ENCODE measurements around the gene ASCC1. TPM values are rescaled to one million over a fixed set of nuclear protein-coding genes. Genes with fewer than 3 reads are reported as not detected.

ASCC1 gene
- total RNA-seq, 1 experiment from 2014 or later = 15.7 TPM

DNA sequence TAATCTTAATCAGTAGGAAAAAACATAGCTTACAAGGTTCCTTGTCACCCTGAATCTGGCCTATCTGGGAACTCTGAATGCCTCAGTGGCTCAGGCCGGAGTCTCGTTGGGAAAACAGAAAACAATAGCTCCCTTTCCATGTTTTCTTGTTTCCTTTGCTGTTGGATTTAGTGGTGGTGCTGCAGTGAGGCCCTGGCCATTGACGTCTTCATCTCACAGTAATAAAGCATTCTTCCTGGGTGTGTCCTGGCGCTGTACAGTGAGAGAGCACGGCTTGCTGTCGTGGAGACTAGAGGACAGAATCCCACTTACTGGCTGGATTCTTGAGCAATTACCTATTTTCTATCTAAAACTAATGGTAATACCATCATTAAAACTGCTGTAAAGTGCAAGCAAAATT is 126.5 kb downstream of the ASCC1 start:
- CTCF ChIA-PET = no interaction called here
- Histone ChIP-seq H2AFZ (ENCODE audit: low read length) (no peak overlapping the region), H3K27me3 (ENCODE audit: low read length) (no peaks in the 10 kb centered on the region), H3K9ac (ENCODE audit: low read length) (no peak overlapping the region), H3K4me3 (ENCODE audit: low read length) (no peak overlapping the region), H3K9me3 (ENCODE audit: low read length) (no peaks in the 10 kb centered on the region), H3K9me2 (replicated peaks; ENCODE audit: low read length) (no peaks in the 10 kb centered on the region), H4K20me1 (ENCODE audit: low read length) (no peaks in the 10 kb centered on the region), H3K27ac (ENCODE audit: low read length) (no peak overlapping the region), H3K4me2 (ENCODE audit: low read length) (no peak overlapping the region), H3K36me3 (ENCODE audit: low read depth, low read length) (no peaks in the 10 kb centered on the region), H3K79me2 (ENCODE audit: low read length) (no peaks in the 10 kb centered on the region), H3F3A (ENCODE audit: low read length, unreplicated experiment) (no peaks in the 10 kb centered on the region), H3K4me1 (ENCODE audit: insufficient read depth, low read length) (no peaks in the 10 kb centered on the region)
- ATAC-seq (no peak), DNase-seq (no peak)
- POLR2A ChIA-PET (ENCODE audit: unreplicated experiment) = no interaction called here
- TF ChIP-seq EZH2phosphoT487 (IDR thresholded peaks at IDR 0.05; ENCODE audit: borderline replicate concordance, low read length) = no peak
- no peak for TF ChIP-seq EZH2 (IDR thresholded peaks at IDR 0.05; ENCODE audit: low read length, unreplicated experiment)
- intact Hi-C loops (cut with micrococcal nuclease) = no loop called here
- no TSS peak for BruUV-seq (replicated peaks)

DNA sequence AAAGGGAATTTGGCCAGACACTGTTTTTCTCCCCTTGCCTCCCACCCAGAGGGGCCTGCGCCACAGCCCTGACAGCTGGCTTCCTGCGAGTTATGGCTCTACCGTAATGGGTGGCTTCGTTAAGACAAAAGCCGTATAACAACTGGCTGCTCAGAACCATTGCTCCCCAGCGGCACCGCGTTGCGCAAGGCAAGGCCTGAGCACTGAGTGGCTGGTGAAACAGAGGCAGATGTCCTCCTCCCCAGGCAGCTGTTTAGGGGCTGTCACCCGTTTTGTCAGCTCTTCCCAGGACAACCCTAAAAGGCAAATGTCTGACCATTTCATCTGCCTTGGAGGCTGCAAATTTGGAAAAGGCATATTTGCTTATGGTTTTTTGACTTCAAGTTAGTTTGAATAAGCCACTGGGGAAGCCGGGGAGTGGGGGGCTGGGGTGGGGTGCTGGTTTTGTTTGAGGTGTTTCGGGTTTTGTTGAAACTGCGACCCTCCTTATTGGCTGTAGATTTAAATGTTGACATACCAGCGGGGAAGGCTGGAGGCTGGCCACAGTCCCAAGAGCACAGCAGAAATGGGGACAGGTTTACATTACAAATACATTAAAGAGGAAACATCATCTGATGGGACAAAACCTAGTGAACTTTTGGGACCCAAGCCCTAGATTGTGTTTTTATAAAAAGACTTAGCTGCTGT is 127.0 kb downstream of the ASCC1 start:
- no TSS peak for BruUV-seq (replicated peaks)
- DNase-seq = no peak
- H3K9me2 ChIP-seq (replicated peaks; ENCODE audit: low read length) = no peaks in the 10 kb centered on the region
- no peak for ATAC-seq
- no peak overlapping the region for H3K27ac ChIP-seq (ENCODE audit: low read length)
- no peak overlapping the region for H3K4me3 ChIP-seq (ENCODE audit: low read length)
- no peak overlapping the region for H3K4me2 ChIP-seq (ENCODE audit: low read length)
- POLR2A ChIA-PET (ENCODE audit: unreplicated experiment) = no interaction called here
- no peak for TF ChIP-seq EZH2phosphoT487 (IDR thresholded peaks at IDR 0.05; ENCODE audit: borderline replicate concordance, low read length)
- TF ChIP-seq, protein P1, sequence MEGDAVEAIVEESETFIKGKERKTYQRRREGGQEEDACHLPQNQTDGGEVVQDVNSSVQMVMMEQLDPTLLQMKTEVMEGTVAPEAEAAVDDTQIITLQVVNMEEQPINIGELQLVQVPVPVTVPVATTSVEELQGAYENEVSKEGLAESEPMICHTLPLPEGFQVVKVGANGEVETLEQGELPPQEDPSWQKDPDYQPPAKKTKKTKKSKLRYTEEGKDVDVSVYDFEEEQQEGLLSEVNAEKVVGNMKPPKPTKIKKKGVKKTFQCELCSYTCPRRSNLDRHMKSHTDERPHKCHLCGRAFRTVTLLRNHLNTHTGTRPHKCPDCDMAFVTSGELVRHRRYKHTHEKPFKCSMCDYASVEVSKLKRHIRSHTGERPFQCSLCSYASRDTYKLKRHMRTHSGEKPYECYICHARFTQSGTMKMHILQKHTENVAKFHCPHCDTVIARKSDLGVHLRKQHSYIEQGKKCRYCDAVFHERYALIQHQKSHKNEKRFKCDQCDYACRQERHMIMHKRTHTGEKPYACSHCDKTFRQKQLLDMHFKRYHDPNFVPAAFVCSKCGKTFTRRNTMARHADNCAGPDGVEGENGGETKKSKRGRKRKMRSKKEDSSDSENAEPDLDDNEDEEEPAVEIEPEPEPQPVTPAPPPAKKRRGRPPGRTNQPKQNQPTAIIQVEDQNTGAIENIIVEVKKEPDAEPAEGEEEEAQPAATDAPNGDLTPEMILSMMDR (conservative IDR thresholded peaks at IDR 0.05; ENCODE audit: low read depth, low read length) = no peak
- TF ChIP-seq EZH2 (IDR thresholded peaks at IDR 0.05; ENCODE audit: low read length, unreplicated experiment) = no peak
- intact Hi-C loops (cut with micrococcal nuclease) = no loop called here
- H3K27me3 ChIP-seq (ENCODE audit: low read length) = no peaks in the 10 kb centered on the region
- no peaks in the 10 kb centered on the region for H3F3A ChIP-seq (ENCODE audit: low read length, unreplicated experiment)
- H4K20me1 ChIP-seq (ENCODE audit: low read length) = no peaks in the 10 kb centered on the region
- H3K9me3 ChIP-seq (ENCODE audit: low read length) = no peaks in the 10 kb centered on the region
- CTCF ChIA-PET = no interaction called here
- no peaks in the 10 kb centered on the region for H3K4me1 ChIP-seq (ENCODE audit: insufficient read depth, low read length)
- no peaks in the 10 kb centered on the region for H3K36me3 ChIP-seq (ENCODE audit: low read depth, low read length)
- H2AFZ ChIP-seq (ENCODE audit: low read length) = no peak overlapping the region
- H3K79me2 ChIP-seq (ENCODE audit: low read length) = no peaks in the 10 kb centered on the region
- H3K9ac ChIP-seq (ENCODE audit: low read length) = no peak overlapping the region

GRCh38 chr10:72087969-72088888 is 127.8 kb downstream of the ASCC1 start, which contains the start of gene SPOCK2:
TSS of gene SPOCK2 (minus strand) at chr10:72088551. CDS start at chr10:72088328, 223 bp downstream.
- H4K20me1 ChIP-seq (ENCODE audit: low read length) = no peaks in the 10 kb centered on the region
- no peak within 1 kb of the TSS for H2AFZ ChIP-seq (ENCODE audit: low read length)
- DNase-seq (no peak), ATAC-seq (no peak)
- POLR2A ChIA-PET (ENCODE audit: unreplicated experiment) = no interaction called here
- no peak within 1 kb of the TSS for H3K4me2 ChIP-seq (ENCODE audit: low read length)
- H3K9me3 ChIP-seq (ENCODE audit: low read length) = no peaks in the 10 kb centered on the region
- no peaks in the 10 kb centered on the region for H3K79me2 ChIP-seq (ENCODE audit: low read length)
- BruUV-seq (replicated peaks) = no TSS peak
- H3K36me3 ChIP-seq (ENCODE audit: low read depth, low read length) = no peaks in the 10 kb centered on the region
- TF ChIP-seq EZH2phosphoT487 (IDR thresholded peaks at IDR 0.05; ENCODE audit: borderline replicate concordance, low read length) (no peak), EZH2 (IDR thresholded peaks at IDR 0.05; ENCODE audit: low read length, unreplicated experiment) (no peak)
- TF ChIP-seq, protein P1 (conservative IDR thresholded peaks at IDR 0.05; ENCODE audit: low read depth, low read length) = no peak
- H3K27ac ChIP-seq (ENCODE audit: low read length) = no peak within 1 kb of the TSS
- CTCF ChIA-PET = no interaction called here
- no peaks in the 10 kb centered on the region for H3K9me2 ChIP-seq (replicated peaks; ENCODE audit: low read length)
- H3K9ac ChIP-seq (ENCODE audit: low read length) = no peak within 1 kb of the TSS
- no peaks in the 10 kb centered on the region for H3F3A ChIP-seq (ENCODE audit: low read length, unreplicated experiment)
- intact Hi-C loops (cut with micrococcal nuclease) = no loop called here
- no peak within 1 kb of the TSS for H3K4me3 ChIP-seq (ENCODE audit: low read length)
- H3K27me3 ChIP-seq (ENCODE audit: low read length) = no peaks in the 10 kb centered on the region
- no peaks in the 10 kb centered on the region for H3K4me1 ChIP-seq (ENCODE audit: insufficient read depth, low read length)

Measured in PC-3 (cell line).